Left ventricle myocardium superior (tissue), 1 donor: ENCODE measurements around the gene DESI2. TPM values are rescaled to one million over a fixed set of nuclear protein-coding genes. Genes with fewer than 3 reads are reported as not detected.
"Not testable (repeated sequence)": the region's sequence is repeated elsewhere in the genome, so short reads cannot be mapped to it uniquely, and the experiment has no call there.

Source experiments
- ATAC-seq: fragments of 200-7000 bp; cut with Tn5 transposase; one replicate; pipeline ENCODE4 v1.9.1; 2020; ENCODE audit warnings: mild to moderate bottlenecking, moderate library complexity
- DNase-seq: peaks from one replicate; pipeline ENCODE4 v3.0.0-alpha.2; 2020
- intact Hi-C: fragments of 100-400 bp; cut with micrococcal nuclease; formaldehyde crosslinking; loops from one replicate; pipeline ENCODE4 v1.11.0; 2022
- total RNA-seq: library from RNA; stranded (reverse); fragmentation: NEBNext Ultra II Directional; extraction: Animal tissue kit (Norgen Biotek cat#: 25700); gene quantifications from one replicate; pipeline ENCODE4 v1.2.1, GENCODE V29; 2021
- donor health status: DM: no; HTN: yes; CAD: no; lungs with severe emphysema.

The DESI2 gene
- total RNA-seq, 1 donor from 2014 or later, result 25.1 TPM

- intact Hi-C loops, result no loop called here
- ATAC-seq (no peak), DNase-seq (no peak)
Measured at GRCh38 chr1:244653439-244654107, 647 bp downstream of the DESI2 start.

- DNase-seq (no peak), ATAC-seq (no peak)
- intact Hi-C loops, result no loop called here
Measured at GRCh38 chr1:244654108-244655038, 1.4 kb downstream of the DESI2 start.

DNA sequence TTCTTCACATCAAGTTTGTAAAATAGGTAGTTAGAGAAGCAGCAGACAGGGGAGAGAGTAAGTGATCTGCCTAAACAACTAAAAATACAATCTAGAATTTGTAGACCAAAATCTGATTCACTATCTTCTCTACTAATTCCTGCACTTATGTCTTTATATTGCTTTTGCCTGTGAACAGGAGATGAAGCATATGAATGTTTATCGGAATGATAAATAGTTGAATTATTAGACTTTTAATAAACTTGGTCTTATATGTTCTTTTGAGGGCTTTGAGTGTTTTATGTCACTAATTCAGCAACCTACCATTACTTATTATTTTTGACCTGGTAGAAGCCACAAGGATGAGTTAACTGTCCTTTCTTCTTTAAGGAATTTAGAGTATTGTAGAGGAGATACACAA lies 2.3 kb downstream of the DESI2 start:
- DNase-seq (no peak), ATAC-seq (no peak)
- intact Hi-C loops, result no loop called here

- no peak for ATAC-seq
- intact Hi-C loops, result no loop called here
- DNase-seq, result no peak
Measured at GRCh38 chr1:244657421-244657820, 4.5 kb downstream of the DESI2 start.

- ATAC-seq, result no peak
- intact Hi-C loops, result no loop called here
- no peak for DNase-seq
Measured at GRCh38 chr1:244659694-244660093, 6.8 kb downstream of the DESI2 start.

DNA sequence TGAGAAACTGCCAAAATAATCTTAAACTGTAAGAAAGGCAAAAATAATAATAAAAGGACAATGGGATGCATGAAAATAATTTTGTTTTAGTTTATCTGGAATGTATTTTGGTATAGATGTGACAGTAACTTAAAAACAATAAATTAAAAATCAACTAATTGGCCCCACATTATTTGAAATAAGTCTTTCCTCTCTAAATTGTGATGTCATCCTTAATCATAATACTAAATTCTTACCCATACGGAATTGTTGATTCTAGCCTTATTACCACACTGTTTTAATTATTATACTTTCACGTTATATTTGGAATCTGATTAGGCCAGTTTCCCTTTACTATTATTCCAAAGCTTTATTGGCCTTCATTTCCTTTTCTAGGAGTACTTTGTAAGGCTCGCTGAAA lies 7.7 kb downstream of the DESI2 start:
- DNase-seq (no peak), ATAC-seq (no peak)

GRCh38 chr1:244661569-244662312 lies 8.8 kb downstream of the DESI2 start:
- ATAC-seq, intact Hi-C loops: not testable (repeated sequence)

More for the DNA sequence above, 7.7 kb downstream of the DESI2 start:
- intact Hi-C loops, result no loop called here

DNA sequence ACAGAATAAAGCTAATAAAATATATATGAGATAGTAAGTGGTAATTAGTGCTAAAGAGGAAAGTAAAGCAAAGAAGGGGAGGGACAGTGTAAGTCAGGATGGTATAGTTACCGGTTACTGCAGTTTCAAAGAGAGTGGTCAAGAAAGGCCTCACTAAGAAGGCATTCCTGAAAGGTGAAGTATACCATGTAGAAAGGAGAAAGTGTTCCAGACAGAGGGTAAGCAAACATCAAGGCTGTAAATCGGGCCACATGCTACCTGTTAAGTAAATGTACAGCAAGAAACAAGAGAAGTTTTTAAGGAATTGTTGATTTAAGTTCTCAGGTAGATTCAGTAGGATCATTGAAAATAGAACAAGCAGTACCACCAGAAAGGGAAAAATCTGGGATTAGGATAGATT lies 9.7 kb downstream of the DESI2 start:
- DNase-seq, result no peak
- no peak for ATAC-seq
- intact Hi-C loops, result no loop called here

More at GRCh38 chr1:244661569-244662312, 8.8 kb downstream of the DESI2 start:
- DNase-seq, result not testable (repeated sequence)

DNA sequence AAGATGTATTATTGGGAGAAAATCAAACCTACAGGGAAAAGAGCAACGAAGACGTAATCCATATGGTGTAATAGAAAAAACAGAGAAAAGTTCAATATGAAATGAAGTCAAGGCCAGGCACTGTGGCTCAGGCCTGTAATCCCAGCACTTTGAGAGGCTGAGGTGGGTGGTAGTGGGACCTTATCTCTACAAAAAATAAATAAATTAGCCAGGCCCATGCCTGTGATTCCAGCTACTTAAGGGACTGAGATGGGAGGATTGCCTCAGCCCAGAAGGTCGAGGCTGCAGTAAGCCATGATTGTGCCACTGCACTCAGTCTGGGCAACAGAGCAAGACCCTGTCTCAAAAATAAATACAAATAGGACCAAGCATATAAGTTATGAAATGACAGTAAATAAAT lies 11.4 kb downstream of the DESI2 start:
- ATAC-seq (no peak), DNase-seq (no peak)
- intact Hi-C loops, result no loop called here

DNA sequence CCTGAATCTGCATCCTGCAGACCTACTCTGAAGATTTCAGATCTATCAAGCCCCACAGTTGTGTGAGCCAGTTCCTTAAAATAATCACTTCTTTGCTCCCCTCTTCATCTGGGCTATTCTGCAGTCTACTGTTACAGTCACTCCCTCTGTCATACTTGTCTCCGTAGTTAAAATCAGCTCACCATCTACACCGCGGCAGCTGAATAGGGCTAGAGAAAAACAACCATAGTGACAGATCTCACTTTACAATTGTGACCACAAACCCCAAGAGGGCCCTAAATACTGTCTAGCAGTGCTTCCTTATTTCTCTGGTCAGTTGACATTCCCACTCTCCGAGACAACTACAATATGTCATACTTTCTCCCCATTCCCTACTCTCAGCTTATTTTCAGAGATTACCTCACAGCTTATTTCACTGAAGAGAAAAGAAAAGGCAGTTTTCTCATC lies 12.9 kb downstream of the DESI2 start:
- intact Hi-C loops, result no loop called here
- ATAC-seq (peak; percentile 64), DNase-seq (no peak)

DNA sequence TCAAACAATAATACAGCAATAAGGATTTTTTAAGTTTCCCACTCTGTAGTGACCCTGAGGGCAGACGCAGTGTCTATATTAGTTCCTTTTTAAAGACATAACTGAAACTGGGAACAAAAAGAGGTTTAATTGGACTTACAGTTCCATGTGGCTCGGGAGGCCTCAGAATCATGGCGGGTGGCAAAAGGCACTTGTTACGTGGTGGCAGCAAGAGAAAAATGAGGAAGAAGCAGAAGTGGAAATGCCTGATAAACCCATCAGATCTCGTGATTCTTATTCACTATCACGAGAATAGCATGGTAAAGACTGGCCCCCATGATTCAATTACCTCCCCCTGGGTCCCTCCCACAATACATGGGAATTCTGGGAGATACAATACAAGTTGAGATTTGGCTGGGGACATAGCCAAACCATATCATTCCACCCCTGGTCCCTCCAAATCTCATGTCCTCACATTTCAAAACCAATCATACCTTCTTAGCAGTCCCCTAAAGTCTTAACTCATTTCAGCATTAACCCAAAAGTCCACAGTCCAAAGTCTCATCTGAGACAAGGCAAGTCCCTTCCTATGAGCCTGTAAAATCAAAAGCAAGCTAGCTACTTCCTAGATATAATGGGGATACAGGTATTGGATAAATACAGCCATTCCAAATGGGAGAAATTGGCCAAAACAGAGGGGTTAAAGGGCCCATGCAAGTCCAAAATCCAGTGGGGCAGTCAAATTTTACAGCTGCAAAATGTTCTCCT lies 13.9 kb downstream of the DESI2 start:
- ATAC-seq, intact Hi-C loops, DNase-seq: not testable (repeated sequence)

DNA sequence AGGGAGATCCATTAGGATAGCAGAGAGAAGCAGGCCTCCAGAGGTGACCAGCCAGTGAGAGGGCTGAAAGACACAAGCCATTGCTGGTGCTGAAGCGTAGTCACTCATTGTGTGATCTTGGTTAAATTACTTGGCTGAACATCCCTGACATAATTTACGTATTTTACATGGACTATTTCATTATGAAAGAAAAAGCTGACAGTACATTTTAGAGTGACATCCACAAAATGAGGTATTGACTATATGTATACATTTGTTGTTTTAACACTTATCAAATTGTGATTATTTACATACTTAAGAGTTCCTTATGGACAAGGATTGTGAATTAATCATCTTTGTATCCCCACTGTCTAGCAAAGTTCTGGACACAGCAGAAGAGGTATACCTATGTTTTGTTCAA lies 14.9 kb downstream of the DESI2 start:
- intact Hi-C loops, result no loop called here
- DNase-seq, result no peak
- ATAC-seq, result no peak

- peak; percentile 97 for ATAC-seq
- intact Hi-C loops, result no loop called here
- DNase-seq, result peak; percentile 45
Measured at GRCh38 chr1:244672946-244673682, 20.2 kb downstream of the DESI2 start.

- intact Hi-C loops, result no loop called here
- no peak for DNase-seq
Measured at GRCh38 chr1:244674446-244674845, 21.5 kb downstream of the DESI2 start.

DNA sequence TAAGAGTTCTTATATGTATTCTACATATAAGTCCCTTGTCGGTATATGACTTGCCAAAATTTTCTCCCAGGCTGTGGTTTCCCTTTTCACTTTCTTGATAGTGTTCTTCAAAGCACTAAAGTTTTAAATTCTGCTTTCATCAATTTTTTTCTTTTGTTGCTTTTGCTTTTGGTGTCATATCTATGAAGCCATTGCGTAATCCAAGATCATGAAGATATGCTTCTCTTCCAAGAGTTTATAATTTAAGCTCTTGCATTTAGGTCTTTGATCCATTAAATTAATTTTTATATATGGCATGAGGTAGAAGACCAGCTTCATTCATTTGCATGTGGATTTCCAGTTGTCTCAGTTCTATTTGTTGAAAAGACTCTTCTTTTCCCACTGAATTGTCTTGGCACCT lies 22.2 kb downstream of the DESI2 start:
- DNase-seq (no peak), ATAC-seq (no peak)

More at GRCh38 chr1:244674446-244674845, 21.5 kb downstream of the DESI2 start:
- ATAC-seq, result no peak

GRCh38 chr1:244678697-244679096 lies 25.8 kb downstream of the DESI2 start:
- no peak for DNase-seq
- intact Hi-C loops, result no loop called here
- no peak for ATAC-seq

More for the DNA sequence above, 22.2 kb downstream of the DESI2 start:
- intact Hi-C loops, result no loop called here

GRCh38 chr1:244680667-244681066 lies 27.7 kb downstream of the DESI2 start:
- DNase-seq, result no peak
- ATAC-seq, result no peak
- intact Hi-C loops, result no loop called here

GRCh38 chr1:244682087-244682486 lies 29.2 kb downstream of the DESI2 start:
- DNase-seq, ATAC-seq, intact Hi-C loops: not testable (repeated sequence)
